Measurements from ENCODE around the gene RNF148. TPM values are rescaled to one million over a fixed set of nuclear protein-coding genes. Genes with fewer than 3 reads are reported as not detected.
"Not testable (repeated sequence)": the region's sequence is repeated elsewhere in the genome, so short reads cannot be mapped to it uniquely, and the experiment has no call there.

RNF148 gene
- total RNA-seq, 4 donors from 2014 or later: 0.25 to 0.36 TPM; not detected in 2

DNA sequence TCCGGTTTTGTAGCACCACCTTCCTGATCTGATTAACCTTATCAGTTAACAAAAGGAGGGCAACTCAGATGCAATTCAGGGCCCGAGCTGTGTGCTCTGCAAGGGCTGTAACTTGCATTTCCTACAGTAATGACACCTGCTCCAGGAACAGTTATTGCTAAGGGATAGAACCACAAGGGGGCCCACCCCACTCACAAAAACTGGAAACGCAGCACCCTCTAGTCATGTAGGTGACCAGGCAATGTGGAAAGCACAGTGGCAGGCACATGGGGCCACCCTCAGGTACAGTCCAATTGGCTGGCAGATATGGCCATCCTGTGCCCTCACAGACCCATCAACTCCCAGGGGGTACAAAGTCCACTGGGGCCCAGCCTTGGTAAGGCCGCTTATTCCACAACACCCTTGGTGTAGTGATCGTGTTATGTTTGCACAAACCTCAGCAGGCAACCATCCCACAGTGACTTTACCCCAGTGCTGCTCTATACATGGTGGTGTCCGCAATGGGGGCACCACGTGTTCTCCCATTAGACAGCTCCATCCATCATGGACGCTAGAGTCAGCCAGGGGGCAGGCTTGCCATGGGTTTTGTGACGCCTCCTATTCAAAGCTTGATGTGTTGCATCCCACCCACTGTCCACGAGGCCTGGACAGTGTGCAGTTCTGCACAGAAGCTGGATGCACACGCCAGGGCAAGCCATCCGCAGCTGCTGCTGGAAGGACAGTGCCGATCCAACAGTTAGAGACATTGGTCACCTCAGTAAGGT is 13.2 kb downstream of the RNF148 start:
- TF ChIP-seq, protein P1, sequence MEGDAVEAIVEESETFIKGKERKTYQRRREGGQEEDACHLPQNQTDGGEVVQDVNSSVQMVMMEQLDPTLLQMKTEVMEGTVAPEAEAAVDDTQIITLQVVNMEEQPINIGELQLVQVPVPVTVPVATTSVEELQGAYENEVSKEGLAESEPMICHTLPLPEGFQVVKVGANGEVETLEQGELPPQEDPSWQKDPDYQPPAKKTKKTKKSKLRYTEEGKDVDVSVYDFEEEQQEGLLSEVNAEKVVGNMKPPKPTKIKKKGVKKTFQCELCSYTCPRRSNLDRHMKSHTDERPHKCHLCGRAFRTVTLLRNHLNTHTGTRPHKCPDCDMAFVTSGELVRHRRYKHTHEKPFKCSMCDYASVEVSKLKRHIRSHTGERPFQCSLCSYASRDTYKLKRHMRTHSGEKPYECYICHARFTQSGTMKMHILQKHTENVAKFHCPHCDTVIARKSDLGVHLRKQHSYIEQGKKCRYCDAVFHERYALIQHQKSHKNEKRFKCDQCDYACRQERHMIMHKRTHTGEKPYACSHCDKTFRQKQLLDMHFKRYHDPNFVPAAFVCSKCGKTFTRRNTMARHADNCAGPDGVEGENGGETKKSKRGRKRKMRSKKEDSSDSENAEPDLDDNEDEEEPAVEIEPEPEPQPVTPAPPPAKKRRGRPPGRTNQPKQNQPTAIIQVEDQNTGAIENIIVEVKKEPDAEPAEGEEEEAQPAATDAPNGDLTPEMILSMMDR (IDR thresholded peaks at IDR 0.05): no peak
- TF ChIP-seq POLR2A (IDR thresholded peaks at IDR 0.05): no peak
- no peak overlapping the region for H3K4me3 ChIP-seq (ENCODE audit: low read depth, poor library complexity, severe bottlenecking)
- DNase-seq (ENCODE audit: low spot score in 2 of 2): no peak
- WGBS, 2 donors: 89 to 91% methylated on average over 13 of the region's 13 CpGs
- intact Hi-C loops (cut with DNase I; ENCODE audit: low total_unique reads): no loop called here

DNA sequence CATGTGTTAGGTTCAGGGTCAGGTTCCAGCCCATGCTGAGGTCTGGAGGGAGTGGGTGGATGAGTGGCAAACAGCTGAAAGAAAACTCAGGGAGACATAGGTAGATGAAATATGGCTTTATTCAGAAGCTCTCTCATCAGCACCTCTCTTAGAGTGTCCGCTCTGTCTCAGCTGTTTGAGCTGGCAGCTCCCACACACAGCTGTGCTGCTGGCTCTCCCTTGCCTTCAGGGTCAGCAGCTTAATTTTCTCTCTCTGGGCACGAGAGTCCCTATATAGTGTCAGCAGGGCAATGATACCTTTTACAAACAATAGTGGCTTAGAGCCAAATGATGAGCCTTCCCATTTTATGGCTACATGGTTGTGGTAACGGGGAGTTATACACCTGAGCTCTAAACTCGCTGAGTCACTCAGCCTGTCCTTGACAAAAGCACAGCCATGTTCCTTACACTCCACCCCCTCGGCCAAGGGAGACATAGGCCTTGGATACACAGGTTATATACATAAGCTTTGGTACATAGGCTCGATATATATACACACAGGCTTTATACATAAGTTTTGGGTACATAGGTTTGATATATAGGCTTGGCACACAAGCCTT is 14.2 kb downstream of the RNF148 start:
- H3K4me3 ChIP-seq (ENCODE audit: low read depth, poor library complexity, severe bottlenecking): no peak overlapping the region
- DNase-seq (ENCODE audit: low spot score in 2 of 2): no peak
- intact Hi-C loops (cut with DNase I; ENCODE audit: low total_unique reads): no loop called here
- 74 to 79% methylated on average over 6 of the region's 6 CpGs for WGBS, 2 donors
- no peak for TF ChIP-seq POLR2A (IDR thresholded peaks at IDR 0.05)
- TF ChIP-seq, protein P1 (IDR thresholded peaks at IDR 0.05): no peak

DNA sequence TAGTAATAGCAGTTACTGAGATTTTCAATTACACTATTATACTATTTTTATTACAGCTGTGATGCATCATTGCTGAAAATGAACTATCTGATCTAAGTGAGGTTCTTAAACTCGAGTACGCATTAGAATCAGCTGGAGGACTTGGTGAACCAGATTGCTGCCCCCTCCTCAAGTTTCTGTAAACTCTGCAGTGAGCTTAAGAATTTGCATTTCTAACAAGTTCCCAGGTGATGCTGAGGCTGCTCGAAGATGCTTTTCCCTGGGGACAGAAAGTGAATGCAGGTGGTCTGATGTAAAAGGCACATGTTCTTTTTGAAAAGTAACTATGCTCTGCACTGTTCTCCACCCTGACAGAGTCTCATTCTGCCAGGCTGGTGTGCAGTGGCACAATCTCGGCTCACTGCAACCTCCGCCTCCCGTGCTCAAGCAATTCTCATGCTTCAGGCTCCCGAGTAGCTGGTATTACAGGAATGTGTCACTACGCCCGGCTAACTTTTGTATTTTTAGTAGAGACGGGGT is 16.3 kb downstream of the RNF148 start:
- no peak for DNase-seq (ENCODE audit: low spot score in 2 of 2)
- TF ChIP-seq, protein P1 (IDR thresholded peaks at IDR 0.05): no peak
- TF ChIP-seq POLR2A (IDR thresholded peaks at IDR 0.05): no peak
- intact Hi-C loops (cut with DNase I; ENCODE audit: low total_unique reads): no loop called here
- 77 to 80% methylated on average over 10 of the region's 10 CpGs for WGBS, 2 donors
- H3K4me3 ChIP-seq (ENCODE audit: low read depth, poor library complexity, severe bottlenecking): no peak overlapping the region

DNA sequence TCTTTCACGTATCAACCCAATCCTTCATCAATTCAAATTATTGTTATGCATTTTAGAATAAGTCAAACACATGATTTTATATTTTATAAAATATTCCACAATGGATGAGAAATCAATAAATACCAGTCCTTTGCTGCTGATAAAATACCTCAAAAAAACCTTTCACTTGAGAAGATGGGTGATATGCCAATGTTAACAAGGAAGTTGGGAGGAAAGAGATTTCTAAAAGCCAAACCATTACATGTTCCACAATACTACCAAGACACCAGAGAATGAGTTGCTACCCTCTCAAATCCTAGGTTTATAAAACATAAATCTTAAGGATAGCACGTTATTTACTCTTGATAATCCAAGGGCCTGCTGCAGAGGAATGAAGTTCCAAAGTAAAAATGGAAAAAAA is 18.2 kb downstream of the RNF148 start:
- TF ChIP-seq, protein P1 (IDR thresholded peaks at IDR 0.05): no peak
- TF ChIP-seq POLR2A (IDR thresholded peaks at IDR 0.05): no peak
- intact Hi-C loops (cut with DNase I; ENCODE audit: low total_unique reads): no loop called here
- no peak overlapping the region for H3K4me3 ChIP-seq (ENCODE audit: low read depth, poor library complexity, severe bottlenecking)
- WGBS, 2 donors: 79 to 87% methylated on average over 2 of the region's 2 CpGs
- no peak for DNase-seq (ENCODE audit: low spot score in 2 of 2)

DNA sequence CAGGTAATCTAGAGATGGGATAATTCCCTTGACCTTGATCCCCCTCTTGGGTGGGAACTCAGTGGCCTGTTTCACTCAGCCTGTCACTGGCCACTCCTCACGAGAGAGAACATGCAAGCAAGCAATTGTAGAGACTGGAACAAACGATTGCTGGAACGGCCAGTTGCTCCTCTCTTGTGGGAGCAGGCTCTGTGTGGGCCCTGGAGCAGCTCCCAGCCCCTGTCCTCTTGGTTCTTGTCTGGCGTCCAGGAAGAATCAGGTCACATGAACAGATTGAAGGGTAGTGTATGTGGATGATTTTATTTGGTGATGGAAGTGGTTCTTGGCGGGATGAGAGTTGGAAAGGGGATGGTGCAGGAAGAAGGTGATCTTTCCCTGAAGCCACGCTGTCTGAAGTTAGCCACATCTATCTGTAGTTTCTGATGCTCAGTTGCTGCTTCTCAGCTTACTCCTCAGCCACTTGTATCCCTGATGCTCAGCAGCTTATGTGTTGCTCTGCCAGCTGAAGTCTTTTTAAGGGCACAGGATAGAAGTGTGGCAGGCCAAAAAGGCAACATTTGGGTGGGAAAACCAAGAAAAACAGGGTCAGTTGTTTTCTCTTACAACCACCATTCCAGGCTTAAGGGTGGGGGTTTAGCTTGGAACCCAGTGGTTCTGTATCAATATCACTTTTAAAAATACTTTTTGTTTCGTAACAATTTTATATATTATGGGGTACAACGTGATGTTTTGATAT is 19.7 kb downstream of the RNF148 start:
- 82 to 84% methylated on average over 8 of the region's 8 CpGs for WGBS, 2 donors
- DNase-seq (ENCODE audit: low spot score in 2 of 2): no peak
- no peak overlapping the region for H3K4me3 ChIP-seq (ENCODE audit: low read depth, poor library complexity, severe bottlenecking)
- intact Hi-C loops (cut with DNase I; ENCODE audit: low total_unique reads): no loop called here
- TF ChIP-seq, protein P1 (IDR thresholded peaks at IDR 0.05): no peak
- TF ChIP-seq POLR2A (IDR thresholded peaks at IDR 0.05): no peak

DNA sequence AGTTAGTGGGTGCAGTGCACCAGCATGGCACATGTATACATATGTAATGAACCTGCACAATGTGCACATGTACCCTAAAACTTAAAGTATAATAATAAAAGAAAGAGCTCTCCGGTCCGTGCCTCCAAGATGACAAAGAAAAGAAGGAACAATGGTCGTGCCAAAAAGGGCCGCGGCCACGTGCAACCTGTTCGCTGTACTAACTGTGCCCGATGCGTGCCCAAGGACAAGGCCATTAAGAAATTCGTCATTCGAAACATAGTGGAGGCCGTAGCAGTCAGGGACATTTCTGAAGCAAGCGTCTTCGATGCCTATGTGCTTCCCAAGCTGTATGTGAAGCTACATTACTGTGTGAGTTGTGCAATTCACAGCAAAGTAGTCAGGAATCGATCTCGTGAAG is 21.5 kb downstream of the RNF148 start:
- WGBS, 2 donors: 95 to 96% methylated on average over 16 of the region's 16 CpGs
- intact Hi-C loops (cut with DNase I; ENCODE audit: low total_unique reads); H3K4me3 ChIP-seq (ENCODE audit: low read depth, poor library complexity, severe bottlenecking); DNase-seq (ENCODE audit: low spot score in 2 of 2): not testable (repeated sequence)
